Sciatic nerve (tissue), 2 donors: Measurements from ENCODE around the gene AFAP1. TPM values are rescaled to one million over a fixed set of nuclear protein-coding genes. Genes with fewer than 3 reads are reported as not detected.

Experiments used
- ATAC-seq: fragments of 200-7000 bp; cut with Tn5 transposase; one replicate; pipeline ENCODE4 v1.9.1; 2020; ENCODE audit warnings: mild to moderate bottlenecking, moderate library complexity
- DNase-seq: peaks from one replicate; pipeline ENCODE4 v3.0.0-alpha.2; 2020; ENCODE audit warnings: low spot score
- intact Hi-C: fragments of 100-400 bp; cut with DNase I; formaldehyde crosslinking; loops from one replicate; pipeline ENCODE4 v1.14.2; 2022
- total RNA-seq: library from RNA; stranded (reverse); fragmentation: NEBNext Ultra II Directional; extraction: Animal tissue kit (Norgen Biotek cat#: 25700); gene quantifications from one replicate; pipeline ENCODE4 v1.2.1, GENCODE V29; 2021
- donor health status: DM: no; HTN: no; CAD: no.
- donor health status: DM: no; HTN: no; CAD: no.

The AFAP1 gene
- total RNA-seq, 1 donor from 2014 or later = 64.5 TPM

DNA sequence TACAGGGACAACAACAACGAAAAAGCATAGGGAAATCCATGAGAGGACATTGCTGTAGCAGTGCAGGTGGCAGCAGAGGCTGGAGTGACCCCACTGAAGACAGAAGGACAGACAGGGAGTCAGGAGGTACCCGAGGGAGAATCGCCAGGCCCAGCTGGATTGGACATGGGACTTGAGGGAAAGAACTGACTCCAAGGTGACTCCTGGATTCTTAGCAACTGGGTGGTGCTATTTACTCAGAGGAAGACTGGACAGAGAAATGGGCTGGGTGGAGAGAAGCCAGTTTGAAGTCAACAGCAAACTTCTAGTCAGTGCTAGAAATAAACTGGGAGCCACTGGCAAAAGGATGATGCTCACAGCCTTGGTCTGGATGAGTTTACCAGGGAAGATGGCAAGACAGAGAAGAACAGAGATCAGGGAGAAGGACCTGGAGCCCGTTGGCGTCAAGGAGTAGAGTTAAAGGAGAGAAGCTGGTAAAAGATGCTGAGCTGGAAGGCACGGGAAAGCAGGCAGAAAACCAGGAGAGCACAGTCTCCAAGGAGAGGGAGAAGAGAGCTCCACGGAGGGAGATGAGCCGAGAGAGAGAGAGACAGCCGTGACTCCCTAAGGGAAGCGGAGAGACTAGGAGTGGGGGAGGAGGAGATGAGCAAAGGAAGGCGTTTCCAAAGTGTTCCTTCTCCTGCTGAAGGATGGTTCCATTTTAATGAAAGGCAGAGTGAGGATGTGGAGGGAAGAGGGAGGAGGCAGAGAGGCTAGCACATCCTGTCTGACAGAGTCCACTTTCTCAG lies 119.4 kb downstream of the AFAP1 start:
- DNase-seq = no peak
- ATAC-seq = no peak
- intact Hi-C loops = no loop called here

DNA sequence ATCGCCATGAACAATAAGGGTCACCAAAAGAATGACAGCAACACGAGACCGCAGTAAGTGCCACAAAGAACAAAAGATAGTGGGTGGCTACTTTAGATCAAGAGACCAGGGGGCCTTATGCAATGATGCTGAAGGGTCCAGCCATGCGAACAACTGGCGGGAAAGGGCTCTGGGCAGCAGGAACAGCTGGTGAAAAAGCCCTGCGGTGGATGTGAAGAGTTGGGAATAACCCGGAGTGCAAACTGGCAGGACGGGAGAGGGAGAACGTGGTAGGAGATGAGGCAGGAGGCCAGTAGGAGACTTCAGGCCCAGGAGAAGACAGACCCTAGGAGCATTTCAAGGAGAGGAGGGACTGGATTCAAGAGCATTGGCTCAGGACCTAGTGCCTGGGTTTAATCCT lies 120.2 kb downstream of the AFAP1 start:
- intact Hi-C loops = no loop called here
- DNase-seq (no peak), ATAC-seq (no peak)

DNA sequence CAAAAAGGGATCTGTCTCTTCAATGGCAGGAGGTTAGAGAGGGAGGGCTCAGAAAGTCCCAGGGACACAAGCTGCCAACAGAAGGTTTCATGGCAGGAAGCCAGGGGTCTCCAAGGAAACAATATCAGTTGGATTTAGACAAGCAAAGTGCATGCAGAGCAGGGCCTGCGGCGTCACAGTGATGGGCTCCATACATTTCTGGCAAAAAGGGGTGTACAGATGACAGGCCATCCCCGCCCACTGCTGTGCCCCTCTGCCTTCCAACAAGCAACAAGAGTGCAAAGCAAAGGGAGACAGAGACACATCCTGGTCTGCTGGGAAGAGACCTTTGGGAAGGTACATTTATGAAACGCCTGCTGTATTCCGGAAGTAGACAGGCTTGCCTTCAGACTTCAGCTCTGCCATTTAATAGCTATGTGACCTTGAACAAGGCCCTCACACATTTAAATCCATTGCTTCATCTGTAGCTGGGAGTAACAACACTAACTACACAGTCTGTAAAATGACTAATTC lies 121.2 kb downstream of the AFAP1 start:
- no peak for DNase-seq
- no peak for ATAC-seq

DNA sequence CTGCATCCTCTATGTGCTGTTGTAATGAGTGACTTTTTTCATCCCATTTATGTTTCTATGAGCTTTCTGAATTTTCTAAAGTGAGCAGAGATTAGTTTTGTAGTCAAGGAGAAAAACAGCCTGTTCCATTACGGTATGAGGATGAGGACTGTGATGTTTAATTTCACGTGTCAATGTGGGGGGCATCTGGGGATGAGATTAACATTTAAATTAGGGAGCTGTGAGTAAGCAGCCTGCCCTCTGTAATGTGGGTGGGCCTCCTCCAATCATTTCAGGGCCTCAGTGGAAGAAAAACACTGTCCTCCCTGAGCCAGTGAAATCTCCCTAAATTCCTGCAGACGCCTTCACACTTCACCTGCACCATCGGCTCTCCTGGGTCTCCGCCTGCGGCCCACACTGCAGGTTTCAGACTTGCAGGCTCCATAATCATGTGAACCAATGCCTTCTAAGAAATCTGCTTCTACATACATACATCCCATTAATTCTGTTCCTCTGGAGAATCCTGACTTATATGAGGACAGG lies 121.7 kb downstream of the AFAP1 start:
- intact Hi-C loops = no loop called here
- no peak for ATAC-seq
- no peak for DNase-seq

More for the DNA sequence above, 121.2 kb downstream of the AFAP1 start:
- intact Hi-C loops = no loop called here

GRCh38 chr4:7816771-7817170 lies 122.9 kb downstream of the AFAP1 start:
- DNase-seq = no peak
- no peak for ATAC-seq
- intact Hi-C loops = no loop called here

GRCh38 chr4:7815981-7816380 lies 123.7 kb downstream of the AFAP1 start:
- intact Hi-C loops = no loop called here
- DNase-seq = no peak
- no peak for ATAC-seq

- DNase-seq (no peak), ATAC-seq (no peak)
- intact Hi-C loops = no loop called here
Measured at GRCh38 chr4:7815562-7815961, 124.1 kb downstream of the AFAP1 start.

- DNase-seq = no peak
- no peak for ATAC-seq
- intact Hi-C loops = no loop called here
Measured at GRCh38 chr4:7814451-7814850, 125.2 kb downstream of the AFAP1 start.

- intact Hi-C loops = no loop called here
- ATAC-seq (peak; percentile 11), DNase-seq (no peak)
Measured at GRCh38 chr4:7813674-7814073, 126.0 kb downstream of the AFAP1 start.

GRCh38 chr4:7812921-7813320 lies 126.7 kb downstream of the AFAP1 start:
- ATAC-seq = peak; percentile 23
- intact Hi-C loops = no loop called here
- DNase-seq = no peak

DNA sequence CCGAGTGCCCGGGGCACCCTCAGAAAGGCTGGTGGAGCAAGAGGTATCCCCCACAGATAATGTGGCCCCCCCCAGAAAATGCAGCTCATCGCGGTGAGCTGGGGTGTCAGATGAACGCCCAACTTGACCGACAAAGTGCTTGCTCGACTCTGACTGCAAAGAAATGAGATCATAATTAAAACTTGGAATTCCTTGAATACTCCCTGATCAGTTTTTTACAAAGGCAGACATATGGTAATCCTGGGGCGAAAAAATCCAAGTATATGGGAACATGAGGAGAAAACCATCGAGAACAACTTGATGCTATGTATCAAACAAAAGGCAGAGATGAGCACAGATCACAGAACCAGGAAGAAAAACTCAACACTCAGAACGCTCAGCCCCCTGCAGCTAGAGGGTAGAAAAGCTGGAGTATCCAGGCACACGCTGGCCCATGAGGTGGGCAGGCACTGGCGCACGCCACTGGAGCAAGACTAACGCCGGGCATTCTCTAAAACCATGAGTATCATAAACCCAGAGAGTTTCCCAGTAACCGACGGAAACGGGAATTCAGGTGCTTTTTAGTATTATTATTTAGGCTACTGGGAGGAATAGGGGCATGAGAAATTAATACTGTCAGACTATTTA lies 127.3 kb downstream of the AFAP1 start:
- intact Hi-C loops = no loop called here
- ATAC-seq (peak; percentile 9), DNase-seq (no peak)

- no peak for DNase-seq
- ATAC-seq = peak; percentile 76
- intact Hi-C loops = no loop called here
Measured at GRCh38 chr4:7811536-7812191, 128.0 kb downstream of the AFAP1 start.

GRCh38 chr4:7810783-7811535 lies 128.7 kb downstream of the AFAP1 start:
- ATAC-seq (peak; percentile 7), DNase-seq (no peak)
- intact Hi-C loops = no loop called here

DNA sequence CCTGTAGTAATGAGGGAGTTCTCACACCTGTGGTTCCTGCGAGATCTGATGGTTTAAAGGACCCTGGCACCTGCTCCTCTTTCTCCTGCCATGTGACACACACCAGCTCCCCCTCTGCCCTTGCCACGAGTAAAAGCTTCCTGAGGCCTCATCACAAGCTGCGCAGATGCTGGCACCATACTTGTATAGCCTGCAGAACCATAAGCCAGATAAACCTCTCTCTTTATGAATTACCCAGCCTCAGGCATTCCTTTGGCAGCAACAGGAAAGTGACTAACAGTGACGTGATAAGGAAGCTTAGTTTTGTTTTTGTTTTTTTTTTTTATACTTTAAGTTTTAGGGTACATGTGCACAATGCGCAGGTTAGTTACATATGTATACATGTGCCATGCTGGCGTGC lies 130.9 kb downstream of the AFAP1 start:
- intact Hi-C loops = loop anchor here (5.0 kb wide), 1 partner anchor 179 kb away; no protein-coding TSS in a partner anchor
- no peak for DNase-seq
- no peak for ATAC-seq

DNA sequence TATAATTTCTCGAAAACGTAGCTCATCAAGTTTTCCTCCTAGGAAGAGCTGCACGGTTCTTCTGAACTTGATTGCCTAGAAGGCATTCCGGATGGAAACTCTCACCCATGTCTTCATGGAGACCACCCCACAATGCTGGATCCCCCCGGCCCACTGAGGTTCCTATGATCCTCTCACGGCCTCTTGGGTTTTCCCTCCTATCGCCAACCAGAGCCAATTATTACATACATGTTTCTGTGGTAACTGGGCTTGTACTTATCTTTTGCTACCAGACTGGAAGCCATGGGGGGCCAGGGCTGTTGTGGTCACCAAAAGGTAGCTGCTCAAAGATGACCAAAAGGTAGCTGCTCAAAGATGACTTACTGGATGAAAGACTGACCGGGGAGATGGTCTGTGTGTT lies 131.5 kb downstream of the AFAP1 start:
- DNase-seq = no peak
- intact Hi-C loops = loop anchor here (5.0 kb wide), 1 partner anchor 179 kb away; no protein-coding TSS in a partner anchor

GRCh38 chr4:7807351-7807921 lies 132.2 kb downstream of the AFAP1 start:
- intact Hi-C loops = loop anchor here (5.0 kb wide), 1 partner anchor 180 kb away; no protein-coding TSS in a partner anchor
- peak; percentile 32 for ATAC-seq
- DNase-seq = no peak

More for the DNA sequence above, 131.5 kb downstream of the AFAP1 start:
- no peak for ATAC-seq

- intact Hi-C loops = loop anchor here (5.0 kb wide), 1 partner anchor 181 kb away; no protein-coding TSS in a partner anchor
- ATAC-seq (peak; percentile 84), DNase-seq (peak; percentile 81)
Measured at GRCh38 chr4:7806338-7807090, 133.1 kb downstream of the AFAP1 start.
